ENCODE data around the gene PGLYRP4.

- TF ChIP-seq, protein P1, sequence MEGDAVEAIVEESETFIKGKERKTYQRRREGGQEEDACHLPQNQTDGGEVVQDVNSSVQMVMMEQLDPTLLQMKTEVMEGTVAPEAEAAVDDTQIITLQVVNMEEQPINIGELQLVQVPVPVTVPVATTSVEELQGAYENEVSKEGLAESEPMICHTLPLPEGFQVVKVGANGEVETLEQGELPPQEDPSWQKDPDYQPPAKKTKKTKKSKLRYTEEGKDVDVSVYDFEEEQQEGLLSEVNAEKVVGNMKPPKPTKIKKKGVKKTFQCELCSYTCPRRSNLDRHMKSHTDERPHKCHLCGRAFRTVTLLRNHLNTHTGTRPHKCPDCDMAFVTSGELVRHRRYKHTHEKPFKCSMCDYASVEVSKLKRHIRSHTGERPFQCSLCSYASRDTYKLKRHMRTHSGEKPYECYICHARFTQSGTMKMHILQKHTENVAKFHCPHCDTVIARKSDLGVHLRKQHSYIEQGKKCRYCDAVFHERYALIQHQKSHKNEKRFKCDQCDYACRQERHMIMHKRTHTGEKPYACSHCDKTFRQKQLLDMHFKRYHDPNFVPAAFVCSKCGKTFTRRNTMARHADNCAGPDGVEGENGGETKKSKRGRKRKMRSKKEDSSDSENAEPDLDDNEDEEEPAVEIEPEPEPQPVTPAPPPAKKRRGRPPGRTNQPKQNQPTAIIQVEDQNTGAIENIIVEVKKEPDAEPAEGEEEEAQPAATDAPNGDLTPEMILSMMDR (IDR thresholded peaks at IDR 0.05): no peak
- no peak for TF ChIP-seq POLR2A (IDR thresholded peaks at IDR 0.05)
These were observed 44.2 kb upstream of the PGLYRP4 start for GRCh38 chr1:153392822-153393221.

Data from adrenal gland (tissue), 5 donors.